H9 (cell line): ENCODE data around the gene ZNF423. TPM values are rescaled to one million over a fixed set of nuclear protein-coding genes. Genes with fewer than 3 reads are reported as not detected.

Experiments
- DNase-seq: peaks from one replicate; pipeline ENCODE4 v3.0.0-alpha.2; 2017
- H2AFZ ChIP-seq: one replicate; pipeline ENCODE4 v1.6.1; 2013; ENCODE audit warnings: mild to moderate bottlenecking, low read length, control low read depth, moderate library complexity
- H2AK5ac ChIP-seq: 2 replicates; pipeline ENCODE4 v1.6.1; 2013; ENCODE audit warnings: low read length, control low read depth, mixed read lengths; ENCODE audit not compliant: insufficient read length
- H2BK120ac ChIP-seq: one replicate; pipeline ENCODE4 v1.6.1; 2013; ENCODE audit warnings: low read depth, mild to moderate bottlenecking, low read length, control low read depth, inconsistent platforms; ENCODE audit not compliant: poor library complexity, severe bottlenecking
- H2BK12ac ChIP-seq: 2 replicates; pipeline ENCODE4 v1.6.1; 2013; ENCODE audit warnings: low read length, control low read depth, mixed read lengths, low read depth; ENCODE audit not compliant: insufficient read length
- H2BK15ac ChIP-seq: 2 replicates; pipeline ENCODE4 v1.6.1; 2013; ENCODE audit warnings: low read depth, low read length, control low read depth
- H2BK20ac ChIP-seq: one replicate; pipeline ENCODE4 v1.6.1; 2013; ENCODE audit warnings: low read depth, mild to moderate bottlenecking, low read length, control low read depth, inconsistent platforms; ENCODE audit not compliant: poor library complexity, severe bottlenecking
- H2BK5ac ChIP-seq: 2 replicates; pipeline ENCODE4 v1.6.1; 2013; ENCODE audit warnings: low read length, control low read depth, mixed read lengths; ENCODE audit not compliant: insufficient read length
- H3K14ac ChIP-seq: 2 replicates; pipeline ENCODE4 v1.6.1; 2013; ENCODE audit warnings: low read length, control low read depth; ENCODE audit not compliant: insufficient read depth
- H3K18ac ChIP-seq: 2 replicates; pipeline ENCODE4 v1.6.1; 2013; ENCODE audit warnings: low read depth, mild to moderate bottlenecking, mixed read lengths, low read length, control low read depth; ENCODE audit not compliant: insufficient read length
- H3K23ac ChIP-seq: 2 replicates; pipeline ENCODE4 v1.6.1; 2013; ENCODE audit warnings: low read length, control low read depth, mixed read lengths, low read depth; ENCODE audit not compliant: insufficient read length
- H3K23me2 ChIP-seq: 2 replicates; pipeline ENCODE4 v1.6.1; 2013; ENCODE audit warnings: low read depth, mild to moderate bottlenecking, mixed read lengths, low read length, control low read depth; ENCODE audit not compliant: insufficient read length, poor library complexity, severe bottlenecking
- H3K27ac ChIP-seq: 2 replicates; pipeline ENCODE4 v1.5.1; 2013; ENCODE audit warnings: low read length, control low read depth, mixed read lengths, low read depth; ENCODE audit not compliant: insufficient read length
- H3K27me3 ChIP-seq: 2 replicates; pipeline ENCODE4 v1.6.1; 2013; ENCODE audit warnings: low read length, control low read depth, inconsistent platforms; ENCODE audit not compliant: insufficient read depth
- H3K4ac ChIP-seq: 2 replicates; pipeline ENCODE4 v1.6.1; 2013; ENCODE audit warnings: low read depth, mild to moderate bottlenecking, control low read depth, inconsistent platforms, low read length, moderate library complexity
- H3K4me1 ChIP-seq: 2 replicates; pipeline ENCODE4 v1.6.1; 2013; ENCODE audit warnings: low read length, control low read depth, inconsistent platforms; ENCODE audit not compliant: insufficient read depth
- H3K4me2 ChIP-seq: 2 replicates; pipeline ENCODE4 v1.6.1; 2013; ENCODE audit warnings: low read length, control low read depth, mixed read lengths; ENCODE audit not compliant: insufficient read length, insufficient read depth
- H3K56ac ChIP-seq: 2 replicates; pipeline ENCODE4 v1.6.1; 2013; ENCODE audit warnings: low read depth, mild to moderate bottlenecking, mixed read lengths, low read length, control low read depth; ENCODE audit not compliant: insufficient read length
- H3K79me1 ChIP-seq: 2 replicates; pipeline ENCODE4 v1.6.1; 2013; ENCODE audit warnings: low read depth, mild to moderate bottlenecking, moderate library complexity, low read length, control low read depth, inconsistent platforms; ENCODE audit not compliant: insufficient read depth, poor library complexity, severe bottlenecking
- H3K79me2 ChIP-seq: 2 replicates; pipeline ENCODE4 v1.6.1; 2013; ENCODE audit warnings: low read length, control low read depth, inconsistent platforms; ENCODE audit not compliant: insufficient read depth
- H3K9ac ChIP-seq: 2 replicates; pipeline ENCODE4 v1.6.1; 2013; ENCODE audit warnings: low read length, control low read depth, mixed read lengths; ENCODE audit not compliant: insufficient read length; ENCODE audit errors: extremely low read depth
- H3K9me3 ChIP-seq: one replicate; pipeline ENCODE4 v1.6.1; 2013; ENCODE audit warnings: low read depth, low read length, inconsistent platforms; ENCODE audit not compliant: control insufficient read depth
- H3T11ph ChIP-seq: one replicate; pipeline ENCODE4 v1.6.1; 2013; ENCODE audit warnings: mild to moderate bottlenecking, low read length, control low read depth, inconsistent platforms
- H4K20me1 ChIP-seq: one replicate; pipeline ENCODE4 v1.6.1; 2013; ENCODE audit not compliant: control insufficient read depth, insufficient read length, insufficient read depth
- H4K5ac ChIP-seq: 2 replicates; pipeline ENCODE4 v1.6.1; 2013; ENCODE audit warnings: low read depth, mild to moderate bottlenecking, mixed read lengths, low read length, control low read depth; ENCODE audit not compliant: insufficient read length
- H4K8ac ChIP-seq: replicated peaks from 2 replicates; pipeline ENCODE4 v1.6.1; 2013; ENCODE audit warnings: low read length, control low read depth, mixed read lengths, low read depth; ENCODE audit not compliant: insufficient read length
- H4K91ac ChIP-seq: 2 replicates; pipeline ENCODE4 v1.6.1; 2013; ENCODE audit warnings: low read depth, mild to moderate bottlenecking, moderate library complexity, mixed read lengths, low read length, control low read depth; ENCODE audit not compliant: insufficient read length
- H3K27ac Mint-ChIP-seq, 3 experiments: 2 replicates in 2 of 3; 3 replicates in 1 of 3; pipeline ENCODE4 v1.8.0; 2020 to 2021; ENCODE audit warnings: mixed read lengths in 3 of 3, mild to moderate bottlenecking in 1 of 3, moderate library complexity in 1 of 3
- H3K27me3 Mint-ChIP-seq: 2 replicates; pipeline ENCODE4 v1.8.0; 2021; ENCODE audit warnings: low read depth, mild to moderate bottlenecking, moderate library complexity, mixed read lengths
- H3K36me3 Mint-ChIP-seq, 3 experiments: 2 replicates in 2 of 3; 3 replicates in 1 of 3; pipeline ENCODE4 v1.8.0; 2020 to 2021; ENCODE audit warnings: low read depth in 3 of 3, mixed read lengths in 3 of 3; ENCODE audit not compliant: insufficient read depth in 1 of 3
- H3K4me1 Mint-ChIP-seq, 2 experiments: 2 replicates each; pipeline ENCODE4 v1.8.0; 2020; ENCODE audit warnings: mixed read lengths in 2 of 2
- H3K4me3 Mint-ChIP-seq, 2 experiments: 2 replicates in 1 of 2; 3 replicates in 1 of 2; pipeline ENCODE4 v1.8.0; 2020 to 2021; ENCODE audit warnings: mild to moderate bottlenecking in 2 of 2, mixed read lengths in 2 of 2, moderate library complexity in 1 of 2
- H3K9me3 Mint-ChIP-seq, 2 experiments: 2 replicates in 1 of 2; 3 replicates in 1 of 2; pipeline ENCODE4 v1.8.0; 2020; ENCODE audit warnings: mild to moderate bottlenecking in 2 of 2, mixed read lengths in 2 of 2, moderate library complexity in 1 of 2
- CTCF ChIP-seq: fragments of 200-600 bp; sonication (generic); conservative IDR thresholded peaks from 3 replicates; pipeline ENCODE4 v1.8.0; 2021; ENCODE audit warnings: antibody characterized with exemption, mild to moderate bottlenecking
- WGBS: extraction: QIAGEN DNeasy Blood & Tissue Kit; methylation state at CpG from one replicate; pipeline ENCODE4 v1.1.7; 2013; ENCODE audit warnings: missing lambda C conversion rate, low lambda C conversion rate, mixed read lengths; ENCODE audit not compliant: insufficient read length; ENCODE audit errors: extremely low coverage; 5-methylcytosine and 5-hydroxymethylcytosine counted together
- total RNA-seq: library from RNA; stranded (reverse); gene quantifications from 2 replicates; pipeline ENCODE4 v1.2.1, GENCODE V29; 2021

The ZNF423 gene
- total RNA-seq, 1 experiment from 2014 or later = 51.5 TPM

- H3K36me3 Mint-ChIP-seq = 0 out of 7 replicates have a peak, but pooled peaks cover 0 to 2% (median 0%) of the 10 kb centered on the region in 3 experiments
- Histone ChIP-seq H3K23me2 (no peaks in the 10 kb centered on the region), H3K4me2 (no peak overlapping the region), H3K79me2 (no peaks in the 10 kb centered on the region; the same call in 1 of the 2 replicates), H3K18ac (no peak overlapping the region), H2BK15ac (no peak overlapping the region), H3K23ac (no peak overlapping the region), H4K20me1 (no peaks in the 10 kb centered on the region), H3K9me3 (no peaks in the 10 kb centered on the region), H2BK12ac (no peak overlapping the region), H3K4me1 (peaks cover 5% of the 10 kb centered on the region; the same call in 1 of the 2 replicates), H3K27me3 (no peaks in the 10 kb centered on the region), H4K8ac (no peak overlapping the region), H3K56ac (no peak overlapping the region), H2BK20ac (no peak overlapping the region), H2BK5ac (no peak overlapping the region), H3K14ac (no peak overlapping the region), H4K5ac (no peak overlapping the region), H2AK5ac (no peak overlapping the region), H2AFZ (no peak overlapping the region), H3K27ac (no peak overlapping the region), H4K91ac (no peak overlapping the region), H3T11ph (no peak overlapping the region), H2BK120ac (no peak overlapping the region), H3K79me1 (no peaks in the 10 kb centered on the region), H3K4ac (no peak overlapping the region), H3K9ac (no peak overlapping the region)
- DNase-seq = no peak
- H3K27me3 Mint-ChIP-seq = no peaks in the 10 kb centered on the region
- no peaks in the 10 kb centered on the region for H3K9me3 Mint-ChIP-seq
- H3K4me1 Mint-ChIP-seq = peaks cover 41 to 43% of the 10 kb centered on the region in 2 experiments
- H3K4me3 Mint-ChIP-seq = no peak overlapping the region
- WGBS = no CpG with 5 or more reads among the region's 11 CpGs
- H3K27ac Mint-ChIP-seq = no peak overlapping the region
- TF ChIP-seq CTCF = no peak
Measured at GRCh38 chr16:49745311-49745747, 110.6 kb downstream of the ZNF423 start.
